Measurements from ENCODE around the gene DPEP1.
"Not testable (repeated sequence)": the region's sequence is repeated elsewhere in the genome, so short reads cannot be mapped to it uniquely, and the experiment has no call there.

DPEP1 gene

DNA sequence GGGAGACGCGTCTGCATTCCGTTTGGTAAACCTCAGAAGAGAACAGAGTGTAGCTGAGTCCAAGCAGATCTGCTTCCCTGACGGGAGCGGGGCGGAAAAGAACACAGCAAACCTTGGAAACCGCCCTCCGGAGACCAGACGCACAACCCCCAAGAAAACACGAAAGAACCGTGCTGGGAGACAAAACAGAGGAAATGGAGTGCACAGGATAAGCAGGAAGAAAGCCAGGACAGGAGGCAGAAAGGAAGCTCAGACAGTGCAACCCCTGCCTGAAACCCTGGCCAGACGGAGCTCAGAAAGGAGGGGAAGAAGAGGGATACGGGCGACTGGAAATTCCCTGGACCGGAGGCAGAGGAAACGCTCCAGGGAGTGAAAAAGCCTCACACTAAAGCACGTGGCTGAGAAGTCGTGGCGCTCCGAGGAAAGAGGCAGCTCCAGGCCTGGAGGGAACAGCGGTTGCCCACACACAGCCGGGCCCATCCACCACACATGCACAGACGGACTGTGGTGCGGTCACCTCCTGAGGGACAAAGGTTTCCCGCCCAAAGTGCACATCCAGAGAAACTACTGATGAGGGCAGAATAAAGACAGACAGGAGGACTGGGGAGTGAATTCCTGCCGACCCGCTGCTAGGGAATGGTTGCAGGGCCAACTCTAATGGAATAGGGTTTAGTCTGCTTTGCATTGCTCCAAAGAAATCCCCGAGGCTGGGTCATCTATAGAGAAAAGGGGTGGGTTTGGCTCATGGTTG is 10.2 kb downstream of the DPEP1 start:
- no peak overlapping the region for H3K4me3 ChIP-seq (ENCODE audit: low read depth, low read length)
- DNase-seq (ENCODE audit: low read depth), result no peak
- TF ChIP-seq MYC (IDR thresholded peaks at IDR 0.05; ENCODE audit: low read depth, low read length), result no peak
- no peak for TF ChIP-seq MAX (IDR thresholded peaks at IDR 0.05; ENCODE audit: low read depth, low read length)
- TF ChIP-seq, protein P1, sequence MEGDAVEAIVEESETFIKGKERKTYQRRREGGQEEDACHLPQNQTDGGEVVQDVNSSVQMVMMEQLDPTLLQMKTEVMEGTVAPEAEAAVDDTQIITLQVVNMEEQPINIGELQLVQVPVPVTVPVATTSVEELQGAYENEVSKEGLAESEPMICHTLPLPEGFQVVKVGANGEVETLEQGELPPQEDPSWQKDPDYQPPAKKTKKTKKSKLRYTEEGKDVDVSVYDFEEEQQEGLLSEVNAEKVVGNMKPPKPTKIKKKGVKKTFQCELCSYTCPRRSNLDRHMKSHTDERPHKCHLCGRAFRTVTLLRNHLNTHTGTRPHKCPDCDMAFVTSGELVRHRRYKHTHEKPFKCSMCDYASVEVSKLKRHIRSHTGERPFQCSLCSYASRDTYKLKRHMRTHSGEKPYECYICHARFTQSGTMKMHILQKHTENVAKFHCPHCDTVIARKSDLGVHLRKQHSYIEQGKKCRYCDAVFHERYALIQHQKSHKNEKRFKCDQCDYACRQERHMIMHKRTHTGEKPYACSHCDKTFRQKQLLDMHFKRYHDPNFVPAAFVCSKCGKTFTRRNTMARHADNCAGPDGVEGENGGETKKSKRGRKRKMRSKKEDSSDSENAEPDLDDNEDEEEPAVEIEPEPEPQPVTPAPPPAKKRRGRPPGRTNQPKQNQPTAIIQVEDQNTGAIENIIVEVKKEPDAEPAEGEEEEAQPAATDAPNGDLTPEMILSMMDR (IDR thresholded peaks at IDR 0.05; ENCODE audit: low read depth, low read length), result no peak
- no peak for TF ChIP-seq POLR2A (IDR thresholded peaks at IDR 0.05; ENCODE audit: extremely low read depth, insufficient read length)

GRCh38 chr16:89624777-89625761 is 11.6 kb downstream of the DPEP1 start:
- H3K4me3 ChIP-seq (ENCODE audit: low read depth, low read length), result no peak overlapping the region
- DNase-seq (ENCODE audit: low read depth), result no peak
- TF ChIP-seq MAX (IDR thresholded peaks at IDR 0.05; ENCODE audit: low read depth, low read length) (no peak), MYC (IDR thresholded peaks at IDR 0.05; ENCODE audit: low read depth, low read length) (no peak), POLR2A (IDR thresholded peaks at IDR 0.05; ENCODE audit: extremely low read depth, insufficient read length) (no peak)
- TF ChIP-seq, protein P1 (IDR thresholded peaks at IDR 0.05; ENCODE audit: low read depth, low read length), result no peak

- TF ChIP-seq MYC (IDR thresholded peaks at IDR 0.05; ENCODE audit: low read depth, low read length) (no peak), MAX (IDR thresholded peaks at IDR 0.05; ENCODE audit: low read depth, low read length) (no peak), POLR2A (IDR thresholded peaks at IDR 0.05; ENCODE audit: extremely low read depth, insufficient read length) (no peak)
- TF ChIP-seq, protein P1 (IDR thresholded peaks at IDR 0.05; ENCODE audit: low read depth, low read length), result no peak
- DNase-seq (ENCODE audit: low read depth), result no peak
- H3K4me3 ChIP-seq (ENCODE audit: low read depth, low read length), result no peak overlapping the region
Observed at GRCh38 chr16:89629827-89630610, 16.6 kb downstream of the DPEP1 start.

GRCh38 chr16:89633064-89633631 is 19.7 kb downstream of the DPEP1 start:
- no peak overlapping the region for H3K4me3 ChIP-seq (ENCODE audit: low read depth, low read length)
- DNase-seq (ENCODE audit: low read depth), result no peak

GRCh38 chr16:89634463-89635385 is 21.3 kb downstream of the DPEP1 start:
- not testable (repeated sequence) for H3K4me3 ChIP-seq (ENCODE audit: low read depth, low read length)

More at GRCh38 chr16:89633064-89633631, 19.7 kb downstream of the DPEP1 start:
- TF ChIP-seq, protein P1 (IDR thresholded peaks at IDR 0.05; ENCODE audit: low read depth, low read length), result no peak
- TF ChIP-seq MYC (IDR thresholded peaks at IDR 0.05; ENCODE audit: low read depth, low read length), result no peak
- no peak for TF ChIP-seq MAX (IDR thresholded peaks at IDR 0.05; ENCODE audit: low read depth, low read length)
- TF ChIP-seq POLR2A (IDR thresholded peaks at IDR 0.05; ENCODE audit: extremely low read depth, insufficient read length), result no peak

More at GRCh38 chr16:89634463-89635385, 21.3 kb downstream of the DPEP1 start:
- DNase-seq (ENCODE audit: low read depth), result not testable (repeated sequence)
